ENCODE results near the gene PTPRK. TPM values are rescaled to one million over a fixed set of nuclear protein-coding genes. Genes with fewer than 3 reads are reported as not detected.
"Not testable (repeated sequence)": the region's sequence is repeated elsewhere in the genome, so short reads cannot be mapped to it uniquely, and the experiment has no call there.

The PTPRK gene
- total RNA-seq, 1 donor from 2014 or later: 38.2 TPM

- ATAC-seq: peak; percentile 78
- DNase-seq (ENCODE audit: low spot score): no peak
These were observed 28.7 kb downstream of the PTPRK start for GRCh38 chr6:128491610-128492206.

GRCh38 chr6:128491100-128491581 lies 29.3 kb downstream of the PTPRK start:
- ATAC-seq (peak; percentile 17), DNase-seq (ENCODE audit: low spot score) (no peak)

GRCh38 chr6:128487746-128488145 lies 32.7 kb downstream of the PTPRK start:
- DNase-seq (ENCODE audit: low spot score) (no peak), ATAC-seq (no peak)

GRCh38 chr6:128487055-128487454 lies 33.3 kb downstream of the PTPRK start:
- ATAC-seq (peak; percentile 67), DNase-seq (ENCODE audit: low spot score) (no peak)

- not testable (repeated sequence) for DNase-seq (ENCODE audit: low spot score); ATAC-seq
These were observed 33.8 kb downstream of the PTPRK start for GRCh38 chr6:128486580-128486979.

GRCh38 chr6:128483472-128484135 lies 36.8 kb downstream of the PTPRK start:
- ATAC-seq (no peak), DNase-seq (ENCODE audit: low spot score) (no peak)

- no peak for DNase-seq (ENCODE audit: low spot score)
- ATAC-seq: no peak
These were observed 37.8 kb downstream of the PTPRK start for GRCh38 chr6:128482642-128483041.

- DNase-seq (ENCODE audit: low spot score) (no peak), ATAC-seq (no peak)
These were observed 40.4 kb downstream of the PTPRK start for GRCh38 chr6:128479991-128480390.

GRCh38 chr6:128479048-128479666 lies 41.2 kb downstream of the PTPRK start:
- DNase-seq (ENCODE audit: low spot score) (no peak), ATAC-seq (peak; percentile 53)

GRCh38 chr6:128478230-128479047 lies 42.0 kb downstream of the PTPRK start:
- peak; percentile 77 for ATAC-seq
- DNase-seq (ENCODE audit: low spot score): no peak

GRCh38 chr6:128474933-128475332 lies 45.5 kb downstream of the PTPRK start:
- no peak for DNase-seq (ENCODE audit: low spot score)
- no peak for ATAC-seq

- ATAC-seq (no peak), DNase-seq (ENCODE audit: low spot score) (no peak)
These were observed 45.9 kb downstream of the PTPRK start for GRCh38 chr6:128474481-128474880.

- DNase-seq (ENCODE audit: low spot score): no peak
- peak; percentile 29 for ATAC-seq
These were observed 48.5 kb downstream of the PTPRK start for GRCh38 chr6:128471907-128472306.

GRCh38 chr6:128465368-128466343 lies 54.7 kb downstream of the PTPRK start:
- ATAC-seq: peak; percentile 65
- DNase-seq (ENCODE audit: low spot score): no peak

GRCh38 chr6:128464790-128465189 lies 55.6 kb downstream of the PTPRK start:
- peak; percentile 67 for ATAC-seq

GRCh38 chr6:128463942-128464341 lies 56.5 kb downstream of the PTPRK start:
- no peak for DNase-seq (ENCODE audit: low spot score)

More at GRCh38 chr6:128464790-128465189, 55.6 kb downstream of the PTPRK start:
- DNase-seq (ENCODE audit: low spot score): no peak

GRCh38 chr6:128461501-128461900 lies 58.9 kb downstream of the PTPRK start:
- peak; percentile 39 for ATAC-seq
- no peak for DNase-seq (ENCODE audit: low spot score)

More at GRCh38 chr6:128463942-128464341, 56.5 kb downstream of the PTPRK start:
- no peak for ATAC-seq

- ATAC-seq (no peak), DNase-seq (ENCODE audit: low spot score) (no peak)
These were observed 63.7 kb downstream of the PTPRK start for GRCh38 chr6:128456510-128457230.

- DNase-seq (ENCODE audit: low spot score) (no peak), ATAC-seq (no peak)
These were observed 64.4 kb downstream of the PTPRK start for GRCh38 chr6:128455959-128456358.

All from left lobe of liver (tissue), 2 donors.